Stomach smooth muscle (tissue), 2 donors: ENCODE results near the gene TRPC4AP.

Experiments
- H3K27ac ChIP-seq: one replicate; pipeline ENCODE4 v1.7.0; 2013; ENCODE audit warnings: mild to moderate bottlenecking, low read length, inconsistent platforms
- H3K27me3 ChIP-seq, 2 donors: one replicate each; pipeline ENCODE4 v1.7.0; 2013; ENCODE audit warnings: low read length in 2 of 2; ENCODE audit not compliant: insufficient read depth in 2 of 2, control insufficient read depth in 1 of 2
- H3K36me3 ChIP-seq, 2 donors: one replicate each; pipeline ENCODE4 v1.7.0; 2013; ENCODE audit warnings: low read length in 2 of 2; ENCODE audit not compliant: control insufficient read depth in 2 of 2, insufficient read depth in 2 of 2
- H3K4me1 ChIP-seq: one replicate; pipeline ENCODE4 v1.7.0; 2013; ENCODE audit warnings: low read length; ENCODE audit not compliant: control insufficient read depth, insufficient read depth
- H3K4me3 ChIP-seq, 2 donors: one replicate each; pipeline ENCODE4 v1.7.0; 2013; ENCODE audit warnings: low read length in 2 of 2
- H3K9ac ChIP-seq, 2 donors: one replicate each; pipeline ENCODE4 v1.7.0; 2013; ENCODE audit warnings: low read length in 2 of 2, mild to moderate bottlenecking in 1 of 2
- H3K9me3 ChIP-seq, 2 donors: one replicate each; pipeline ENCODE4 v1.7.0; 2013; ENCODE audit warnings: low read length in 2 of 2; ENCODE audit not compliant: control insufficient read depth in 2 of 2
- donor health status: healthy.
- donor health status: Pancreatic carcinoma.

TRPC4AP gene

DNA sequence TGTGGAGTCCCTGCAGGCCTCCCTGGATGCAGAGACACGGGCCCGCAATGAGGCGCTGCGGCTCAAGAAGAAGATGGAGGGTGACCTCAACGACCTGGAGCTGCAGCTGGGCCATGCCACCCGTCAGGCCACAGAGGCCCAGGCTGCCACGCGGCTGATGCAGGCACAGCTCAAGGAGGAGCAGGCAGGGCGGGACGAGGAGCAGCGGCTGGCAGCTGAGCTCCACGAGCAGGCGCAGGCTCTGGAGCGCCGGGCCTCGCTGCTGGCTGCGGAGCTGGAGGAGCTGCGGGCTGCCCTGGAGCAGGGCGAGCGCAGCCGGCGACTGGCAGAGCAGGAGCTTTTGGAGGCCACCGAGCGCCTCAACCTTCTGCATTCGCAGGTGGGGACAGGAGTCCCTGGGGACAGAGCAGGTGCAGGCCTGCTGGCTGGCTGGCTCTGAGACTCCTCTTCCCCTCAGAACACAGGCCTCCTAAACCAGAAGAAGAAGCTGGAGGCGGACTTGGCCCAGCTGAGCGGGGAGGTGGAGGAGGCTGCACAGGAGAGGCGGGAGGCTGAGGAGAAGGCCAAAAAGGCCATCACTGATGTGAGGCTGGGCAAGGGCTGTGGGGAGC is 92.2 kb downstream of the TRPC4AP start:
- Histone ChIP-seq H3K9ac (no peak overlapping the region), H3K27ac (no peak overlapping the region), H3K36me3 (peaks cover 36 to 57% of the 10 kb centered on the region in 2 donors), H3K27me3 (no peaks in the 10 kb centered on the region), H3K9me3 (no peaks in the 10 kb centered on the region), H3K4me3 (no peak overlapping the region), H3K4me1 (peaks cover 8% of the 10 kb centered on the region)

DNA sequence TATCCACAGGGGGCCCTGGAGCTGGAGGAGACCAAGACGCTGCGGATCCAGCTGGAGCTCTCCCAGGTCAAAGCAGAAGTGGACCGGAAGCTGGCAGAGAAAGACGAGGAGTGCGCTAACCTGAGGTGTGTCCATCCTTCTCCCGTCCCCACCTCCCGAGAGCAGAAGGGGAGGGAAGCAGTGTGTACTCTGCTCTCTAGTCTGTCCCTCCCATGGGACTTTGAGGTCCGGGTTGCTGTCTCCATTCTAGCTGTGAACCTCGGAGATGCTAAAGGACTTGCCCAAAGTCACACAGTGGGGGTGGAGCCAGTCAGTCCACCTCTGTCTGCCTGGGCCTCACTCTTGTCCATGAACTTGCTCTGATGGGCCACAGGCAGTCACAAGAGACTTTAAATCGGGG is 92.8 kb downstream of the TRPC4AP start:
- Histone ChIP-seq H3K4me1 (peaks cover 8% of the 10 kb centered on the region), H3K4me3 (no peak overlapping the region), H3K27me3 (no peaks in the 10 kb centered on the region), H3K9me3 (no peaks in the 10 kb centered on the region), H3K36me3 (peaks cover 33 to 55% of the 10 kb centered on the region in 2 donors), H3K9ac (no peak overlapping the region), H3K27ac (no peak overlapping the region)

DNA sequence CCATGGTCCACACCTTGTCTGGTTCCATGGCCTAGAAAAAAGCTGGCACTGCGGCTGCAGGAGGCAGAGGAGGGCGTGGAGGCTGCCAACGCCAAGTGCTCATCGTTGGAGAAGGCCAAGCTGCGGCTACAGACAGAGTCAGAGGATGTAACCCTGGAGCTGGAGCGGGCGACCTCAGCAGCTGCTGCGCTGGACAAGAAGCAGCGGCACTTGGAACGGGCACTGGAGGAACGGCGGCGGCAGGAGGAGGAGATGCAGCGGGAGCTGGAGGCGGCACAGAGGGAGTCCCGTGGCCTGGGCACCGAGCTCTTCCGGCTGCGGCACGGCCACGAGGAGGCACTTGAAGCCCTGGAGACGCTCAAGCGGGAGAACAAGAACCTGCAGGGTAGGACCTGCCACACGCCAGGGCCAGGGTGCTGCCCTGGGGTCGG is 93.6 kb downstream of the TRPC4AP start:
- H3K9ac ChIP-seq: no peak overlapping the region
- H3K4me3 ChIP-seq: no peak overlapping the region
- no peaks in the 10 kb centered on the region for H3K9me3 ChIP-seq
- peaks cover 25 to 50% of the 10 kb centered on the region in 2 donors for H3K36me3 ChIP-seq
- no peaks in the 10 kb centered on the region for H3K27me3 ChIP-seq
- H3K4me1 ChIP-seq: peaks cover 8% of the 10 kb centered on the region
- no peak overlapping the region for H3K27ac ChIP-seq

DNA sequence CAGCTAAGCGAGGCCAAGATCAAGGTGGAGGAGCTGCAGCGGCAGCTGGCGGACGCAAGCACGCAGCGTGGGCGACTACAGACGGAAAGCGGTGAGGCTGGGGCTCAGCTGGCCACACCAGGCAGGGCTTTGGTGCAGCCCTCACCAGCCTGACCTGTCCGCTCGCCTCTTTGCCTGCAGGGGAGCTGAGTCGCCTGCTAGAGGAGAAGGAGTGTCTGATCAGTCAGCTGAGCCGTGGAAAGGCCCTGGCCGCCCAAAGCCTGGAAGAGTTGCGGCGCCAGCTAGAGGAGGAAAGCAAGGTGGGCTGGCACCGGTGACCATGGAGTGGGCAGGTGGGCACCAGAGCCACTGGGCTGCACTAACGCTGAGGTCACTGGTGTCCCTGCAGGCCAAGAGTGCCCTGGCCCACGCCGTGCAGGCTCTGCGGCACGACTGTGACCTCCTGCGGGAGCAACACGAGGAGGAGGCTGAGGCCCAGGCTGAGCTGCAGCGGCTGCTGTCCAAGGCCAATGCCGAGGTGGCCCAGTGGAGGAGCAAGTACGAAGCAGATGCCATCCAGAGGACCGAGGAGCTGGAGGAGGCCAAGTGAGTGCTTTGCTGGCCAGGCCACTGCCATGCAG is 94.2 kb downstream of the TRPC4AP start:
- H3K4me3 ChIP-seq: no peak overlapping the region
- no peaks in the 10 kb centered on the region for H3K9me3 ChIP-seq
- H3K27me3 ChIP-seq: no peaks in the 10 kb centered on the region
- H3K4me1 ChIP-seq: peaks cover 8% of the 10 kb centered on the region
- H3K27ac ChIP-seq: no peak overlapping the region
- H3K36me3 ChIP-seq: peaks cover 19 to 50% of the 10 kb centered on the region in 2 donors
- no peak overlapping the region for H3K9ac ChIP-seq

DNA sequence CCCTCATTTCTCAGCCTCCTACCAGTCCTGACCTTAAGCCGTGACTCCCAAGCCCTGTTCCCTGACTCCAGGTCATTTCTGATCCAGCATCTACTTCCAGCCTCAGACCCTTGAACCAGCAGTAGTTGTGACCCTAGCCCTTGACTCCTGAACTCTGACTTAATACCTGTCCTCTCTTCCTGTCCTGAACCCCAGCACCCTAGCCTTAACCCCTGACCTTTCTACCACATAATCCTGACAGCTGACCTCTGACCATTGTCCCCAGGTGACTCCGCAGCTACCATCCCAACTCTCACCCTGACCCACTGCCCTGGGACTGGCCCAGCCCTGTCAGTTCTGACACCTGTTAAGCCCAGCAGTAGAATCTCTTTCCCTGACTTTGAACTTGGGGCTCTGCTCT is 94.8 kb downstream of the TRPC4AP start:
- peaks cover 17 to 48% of the 10 kb centered on the region in 2 donors for H3K36me3 ChIP-seq
- no peak overlapping the region for H3K9ac ChIP-seq
- H3K4me1 ChIP-seq: peaks cover 8% of the 10 kb centered on the region
- no peak overlapping the region for H3K27ac ChIP-seq
- no peaks in the 10 kb centered on the region for H3K9me3 ChIP-seq
- no peaks in the 10 kb centered on the region for H3K27me3 ChIP-seq
- peak overlapping the region in 1 of 2 donors; percentile 61 for H3K4me3 ChIP-seq

DNA sequence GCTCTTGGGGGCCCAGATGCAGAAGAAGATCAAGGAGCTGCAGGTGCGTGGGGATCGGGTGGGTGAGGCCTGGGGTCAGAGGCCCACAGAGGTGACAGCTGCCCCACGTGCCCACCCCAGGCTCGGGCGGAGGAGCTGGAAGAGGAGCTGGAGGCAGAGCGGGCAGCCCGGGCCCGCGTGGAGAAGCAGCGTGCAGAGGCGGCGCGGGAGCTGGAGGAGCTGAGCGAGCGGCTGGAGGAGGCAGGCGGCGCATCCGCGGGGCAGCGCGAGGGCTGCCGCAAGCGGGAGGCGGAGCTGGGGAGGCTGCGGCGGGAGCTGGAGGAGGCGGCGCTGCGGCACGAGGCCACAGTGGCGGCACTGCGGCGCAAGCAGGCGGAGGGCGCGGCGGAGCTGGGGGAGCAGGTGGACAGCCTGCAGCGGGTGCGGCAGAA is 95.5 kb downstream of the TRPC4AP start:
- no peaks in the 10 kb centered on the region for H3K9me3 ChIP-seq
- no peaks in the 10 kb centered on the region for H3K27me3 ChIP-seq
- peaks cover 16 to 44% of the 10 kb centered on the region in 2 donors for H3K36me3 ChIP-seq
- no peak overlapping the region for H3K27ac ChIP-seq
- H3K4me1 ChIP-seq: peaks cover 8% of the 10 kb centered on the region
- H3K4me3 ChIP-seq: peak overlapping the region in 1 of 2 donors; percentile 61
- no peak overlapping the region for H3K9ac ChIP-seq

DNA sequence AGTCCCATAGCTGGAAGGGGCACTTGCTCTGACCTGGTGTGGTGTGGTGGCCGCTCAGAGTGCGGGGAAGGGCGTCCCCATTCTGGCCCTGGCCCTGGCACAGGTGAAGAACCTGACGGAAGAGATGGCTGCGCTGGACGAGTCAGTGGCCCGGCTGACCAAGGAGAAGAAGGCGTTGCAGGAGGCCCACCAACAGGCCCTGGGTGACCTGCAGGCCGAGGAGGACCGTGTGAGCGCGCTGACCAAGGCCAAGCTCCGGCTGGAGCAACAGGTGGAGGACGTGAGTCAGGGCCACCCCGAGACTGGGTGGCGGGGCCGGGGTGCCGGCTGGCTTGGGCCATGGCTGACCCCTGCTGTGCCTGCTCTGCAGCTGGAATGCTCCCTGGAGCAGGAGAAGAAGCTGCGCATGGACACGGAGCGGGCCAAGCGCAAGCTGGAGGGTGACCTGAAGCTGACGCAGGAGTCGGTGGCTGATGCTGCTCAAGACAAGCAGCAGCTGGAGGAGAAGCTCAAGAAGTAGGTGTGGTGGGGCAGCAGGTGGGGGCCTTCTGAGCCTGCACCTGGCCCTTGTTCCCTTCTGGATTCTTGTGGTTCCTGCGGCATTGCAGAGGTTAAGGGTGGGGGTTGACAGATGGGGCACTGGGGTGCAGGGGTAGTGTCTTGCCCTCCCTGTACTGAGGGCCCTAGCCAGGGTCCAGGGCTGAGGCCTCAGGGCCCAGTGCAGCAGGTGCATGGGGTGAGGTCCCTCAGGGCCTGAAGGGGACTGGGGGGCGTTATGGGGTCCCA is 96.2 kb downstream of the TRPC4AP start:
- Histone ChIP-seq H3K4me1 (peaks cover 8% of the 10 kb centered on the region), H3K9me3 (no peaks in the 10 kb centered on the region), H3K27me3 (no peaks in the 10 kb centered on the region), H3K4me3 (no peak overlapping the region), H3K36me3 (peaks cover 16 to 38% of the 10 kb centered on the region in 2 donors), H3K27ac (no peak overlapping the region), H3K9ac (no peak overlapping the region)

DNA sequence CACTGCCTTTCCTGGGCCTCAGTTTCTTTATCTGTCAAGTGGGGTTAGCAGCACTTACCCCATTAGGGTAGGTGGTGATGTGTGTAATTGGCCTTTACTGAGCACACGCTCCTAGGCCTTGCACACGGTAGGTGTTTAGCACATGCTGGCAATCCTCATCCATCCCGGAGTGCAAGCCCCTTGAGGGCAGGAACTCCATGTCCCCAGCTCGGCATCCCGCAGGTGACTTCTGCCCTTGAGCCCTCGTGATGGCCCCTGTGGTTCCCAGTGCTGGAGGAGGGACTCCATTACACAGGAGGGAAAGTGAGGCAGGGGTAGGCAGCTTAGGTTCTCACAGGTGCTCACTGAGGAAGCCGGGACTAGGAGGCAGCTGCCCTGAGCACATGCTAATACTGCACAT is 96.9 kb downstream of the TRPC4AP start:
- Histone ChIP-seq H3K4me1 (peaks cover 8% of the 10 kb centered on the region), H3K36me3 (peaks cover 16 to 33% of the 10 kb centered on the region in 2 donors), H3K9me3 (no peaks in the 10 kb centered on the region), H3K4me3 (no peak overlapping the region), H3K27me3 (no peaks in the 10 kb centered on the region), H3K9ac (no peak overlapping the region), H3K27ac (no peak overlapping the region)

DNA sequence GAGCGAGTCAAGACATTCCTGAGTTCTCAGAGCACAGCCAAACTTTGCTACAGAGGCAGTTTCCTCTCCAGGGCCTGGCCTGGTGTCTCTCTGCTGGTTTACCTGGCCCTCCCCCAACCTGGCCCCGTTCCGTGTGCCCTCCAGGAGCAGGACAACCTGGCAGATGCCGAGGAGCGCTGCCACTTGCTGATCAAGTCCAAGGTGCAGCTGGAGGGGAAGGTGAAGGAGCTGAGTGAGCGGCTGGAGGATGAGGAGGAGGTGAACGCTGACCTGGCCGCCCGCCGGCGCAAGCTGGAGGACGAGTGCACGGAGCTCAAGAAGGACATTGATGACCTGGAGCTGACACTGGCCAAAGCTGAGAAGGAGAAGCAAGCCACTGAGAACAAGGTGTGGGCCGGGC is 97.4 kb downstream of the TRPC4AP start:
- H3K4me1 ChIP-seq: peaks cover 8% of the 10 kb centered on the region
- H3K36me3 ChIP-seq: peaks cover 16 to 30% of the 10 kb centered on the region in 2 donors
- no peak overlapping the region for H3K9ac ChIP-seq
- H3K9me3 ChIP-seq: no peaks in the 10 kb centered on the region
- no peaks in the 10 kb centered on the region for H3K27me3 ChIP-seq
- no peak overlapping the region for H3K4me3 ChIP-seq
- H3K27ac ChIP-seq: no peak overlapping the region

DNA sequence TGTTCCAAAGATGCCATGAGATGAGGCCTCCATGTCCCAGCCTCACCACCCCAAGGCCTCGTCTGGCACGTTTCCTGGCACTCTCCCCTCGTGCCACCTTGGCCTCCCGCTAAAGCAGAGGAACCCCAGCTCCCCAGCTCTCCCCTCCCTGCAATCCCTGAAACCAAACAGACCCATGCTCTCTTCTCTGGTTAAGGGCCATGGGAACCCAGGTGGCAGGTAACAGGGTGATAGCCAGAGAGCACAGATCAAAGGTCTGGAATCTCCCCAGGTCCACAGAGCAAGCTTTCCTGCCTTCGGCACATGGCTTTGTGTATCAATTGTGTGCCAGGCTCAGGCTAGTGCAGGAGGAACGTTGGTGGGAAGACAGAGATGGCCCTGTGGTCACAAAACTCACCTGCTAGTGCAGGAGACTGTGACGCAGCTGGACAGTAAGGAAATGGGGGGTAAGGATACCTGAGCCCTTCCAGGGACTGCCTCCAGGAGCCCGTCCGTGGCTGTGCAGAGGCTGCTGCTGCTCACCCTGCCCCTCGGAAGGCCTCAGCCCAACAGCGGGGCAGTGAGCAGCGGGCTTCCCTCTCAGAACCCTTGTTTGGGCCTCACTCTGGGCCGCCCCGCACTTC is 98.0 kb downstream of the TRPC4AP start:
- peaks cover 11 to 29% of the 10 kb centered on the region in 2 donors for H3K36me3 ChIP-seq
- H3K9ac ChIP-seq: no peak overlapping the region

More for the DNA sequence above, 98.0 kb downstream of the TRPC4AP start:
- H3K4me1 ChIP-seq: peaks cover 8% of the 10 kb centered on the region
- H3K4me3 ChIP-seq: no peak overlapping the region
- no peaks in the 10 kb centered on the region for H3K9me3 ChIP-seq
- no peaks in the 10 kb centered on the region for H3K27me3 ChIP-seq
- H3K27ac ChIP-seq: no peak overlapping the region
